ENCODE data around the gene DDX43.
A peak's percentile ranks its signal among the peaks of the same experiment; 100 is the strongest.
"Not testable (repeated sequence)": the region's sequence is repeated elsewhere in the genome, so short reads cannot be mapped to it uniquely, and the experiment has no call there.

DDX43 gene

DNA sequence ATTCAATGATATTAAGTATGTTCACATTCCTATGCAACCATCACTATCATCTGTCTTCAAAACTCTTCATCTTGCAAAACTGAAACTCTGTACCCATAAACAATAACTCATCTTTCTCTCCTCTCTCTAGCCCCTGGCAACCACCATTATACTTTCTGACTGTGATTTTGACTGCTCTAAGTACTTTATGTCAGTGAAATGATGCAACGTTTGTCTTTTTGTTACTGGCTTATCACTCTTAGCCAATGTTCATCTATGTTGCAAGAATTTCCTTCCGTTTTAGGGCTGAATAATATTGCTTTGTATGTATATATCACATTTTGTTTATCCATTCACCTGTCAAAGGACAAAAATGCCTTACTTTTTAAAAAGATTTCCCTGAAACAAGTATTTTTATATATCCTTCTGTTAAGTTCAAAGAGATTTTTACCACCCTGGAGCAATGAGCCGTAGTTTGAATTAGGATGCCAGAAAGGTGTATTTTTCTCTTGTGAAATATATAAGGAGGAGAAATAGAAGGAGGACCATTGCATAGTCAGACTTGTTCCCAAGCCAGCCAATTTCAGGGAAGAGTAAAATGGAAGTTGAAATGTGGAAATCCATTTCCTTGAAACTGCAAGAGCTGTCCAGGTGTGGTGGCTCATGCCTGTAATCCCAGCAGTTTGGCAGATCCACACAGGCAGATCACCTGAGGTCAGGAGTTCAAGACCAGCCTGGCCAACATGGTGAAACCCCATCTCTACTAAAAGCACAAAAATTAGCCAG is 61.4 kb downstream of the DDX43 start:
- Histone ChIP-seq H3K27ac (no peak overlapping the region), H3K9me3 (ENCODE audit: severe bottlenecking) (peaks cover 3% of the 10 kb centered on the region), H3K4me3 (ENCODE audit: low read depth, low read length) (no peak overlapping the region), H3K36me3 (no peaks in the 10 kb centered on the region), H3K27me3 (ENCODE audit: insufficient read depth, low read depth, severe bottlenecking) (no peaks in the 10 kb centered on the region)
- DNase-seq, result no peak
- TF ChIP-seq, protein P1, sequence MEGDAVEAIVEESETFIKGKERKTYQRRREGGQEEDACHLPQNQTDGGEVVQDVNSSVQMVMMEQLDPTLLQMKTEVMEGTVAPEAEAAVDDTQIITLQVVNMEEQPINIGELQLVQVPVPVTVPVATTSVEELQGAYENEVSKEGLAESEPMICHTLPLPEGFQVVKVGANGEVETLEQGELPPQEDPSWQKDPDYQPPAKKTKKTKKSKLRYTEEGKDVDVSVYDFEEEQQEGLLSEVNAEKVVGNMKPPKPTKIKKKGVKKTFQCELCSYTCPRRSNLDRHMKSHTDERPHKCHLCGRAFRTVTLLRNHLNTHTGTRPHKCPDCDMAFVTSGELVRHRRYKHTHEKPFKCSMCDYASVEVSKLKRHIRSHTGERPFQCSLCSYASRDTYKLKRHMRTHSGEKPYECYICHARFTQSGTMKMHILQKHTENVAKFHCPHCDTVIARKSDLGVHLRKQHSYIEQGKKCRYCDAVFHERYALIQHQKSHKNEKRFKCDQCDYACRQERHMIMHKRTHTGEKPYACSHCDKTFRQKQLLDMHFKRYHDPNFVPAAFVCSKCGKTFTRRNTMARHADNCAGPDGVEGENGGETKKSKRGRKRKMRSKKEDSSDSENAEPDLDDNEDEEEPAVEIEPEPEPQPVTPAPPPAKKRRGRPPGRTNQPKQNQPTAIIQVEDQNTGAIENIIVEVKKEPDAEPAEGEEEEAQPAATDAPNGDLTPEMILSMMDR (IDR thresholded peaks at IDR 0.05; ENCODE audit: low read depth, low read length), result no peak

DNA sequence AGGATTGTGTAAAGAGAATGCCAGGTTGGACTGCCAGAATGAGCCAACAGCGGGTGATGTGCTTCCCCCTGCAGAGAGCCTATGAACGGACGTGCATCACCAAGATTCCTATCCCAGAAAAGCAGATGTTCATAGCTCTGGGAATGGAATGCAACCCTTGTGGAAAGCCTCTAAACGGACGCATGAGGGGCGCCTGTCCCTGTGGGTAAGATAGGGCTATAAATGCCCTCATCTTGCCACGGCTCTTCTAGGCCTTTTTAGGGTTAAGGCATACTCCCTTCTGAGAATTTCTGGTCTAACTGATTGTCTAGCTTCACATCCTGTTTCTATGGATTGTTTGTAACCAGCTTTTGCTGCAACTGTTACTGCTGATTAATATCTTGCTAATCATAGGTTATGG is 64.8 kb downstream of the DDX43 start:
- not testable (repeated sequence) for H3K9me3 ChIP-seq (ENCODE audit: severe bottlenecking); DNase-seq; H3K27me3 ChIP-seq (ENCODE audit: insufficient read depth, low read depth, severe bottlenecking); H3K4me3 ChIP-seq (ENCODE audit: low read depth, low read length); H3K27ac ChIP-seq
- peaks cover 18% of the 10 kb centered on the region for H3K36me3 ChIP-seq

DNA sequence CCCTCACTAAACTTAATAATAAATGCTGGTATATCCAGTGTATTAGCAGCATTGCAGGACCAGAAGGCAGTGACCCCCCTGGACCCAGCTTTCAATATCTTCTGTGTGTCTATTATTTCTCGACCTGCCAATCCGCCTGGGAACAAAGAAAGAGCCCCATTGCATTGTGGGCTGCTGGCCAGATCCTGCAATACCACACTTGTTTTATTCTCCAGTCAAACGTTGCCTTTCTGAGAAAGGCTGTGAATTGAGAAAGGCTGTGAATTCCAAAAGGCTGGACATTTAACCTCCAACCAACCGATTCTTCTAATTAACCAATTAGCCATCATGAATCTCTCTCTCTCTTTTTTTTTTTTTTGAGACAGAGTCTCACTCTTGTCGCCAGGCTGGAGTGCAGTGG is 65.4 kb downstream of the DDX43 start:
- H3K36me3 ChIP-seq, result peaks cover 18% of the 10 kb centered on the region
- DNase-seq, result no peak
- no peak overlapping the region for H3K27ac ChIP-seq
- TF ChIP-seq, protein P1 (IDR thresholded peaks at IDR 0.05; ENCODE audit: low read depth, low read length), result no peak
- no peaks in the 10 kb centered on the region for H3K27me3 ChIP-seq (ENCODE audit: insufficient read depth, low read depth, severe bottlenecking)
- H3K9me3 ChIP-seq (ENCODE audit: severe bottlenecking), result no peaks in the 10 kb centered on the region
- H3K4me3 ChIP-seq (ENCODE audit: low read depth, low read length), result no peak overlapping the region

DNA sequence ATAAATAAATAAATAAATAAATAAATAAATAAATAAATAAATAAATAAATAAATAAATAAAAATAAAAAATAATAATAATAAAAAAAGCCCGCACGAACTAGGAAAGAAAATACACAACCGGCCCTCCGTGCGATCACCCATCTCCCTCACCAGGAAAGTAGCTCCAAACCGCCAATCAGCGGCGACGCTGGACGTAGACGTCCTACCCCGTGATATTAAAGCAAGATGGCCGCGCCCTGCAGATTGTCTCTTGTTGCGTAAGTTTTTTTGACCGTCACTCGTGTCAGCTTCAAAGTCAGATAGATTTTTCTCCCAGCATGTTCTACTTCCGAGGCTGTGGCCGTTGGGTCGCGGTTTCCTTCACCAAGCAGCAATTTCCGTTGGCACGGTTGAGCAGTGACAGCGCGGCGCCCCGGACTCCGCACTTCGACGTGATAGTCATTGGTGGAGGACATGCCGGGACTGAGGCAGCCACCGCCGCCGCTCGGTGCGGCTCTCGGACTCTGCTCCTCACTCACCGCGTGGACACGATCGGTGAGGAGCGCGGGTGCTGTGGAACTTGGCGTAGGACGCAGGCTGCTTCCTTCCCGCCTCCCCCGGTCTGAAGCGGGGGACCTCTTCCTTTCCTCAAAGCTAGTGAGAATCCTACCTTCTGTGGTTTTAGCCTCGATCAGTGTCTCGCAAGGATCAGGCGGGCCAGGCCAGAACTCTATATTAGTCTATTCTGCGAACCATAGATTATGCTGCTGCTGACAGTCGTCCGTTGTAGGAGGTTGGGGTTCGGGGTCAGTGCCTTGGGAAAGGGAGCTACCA is 67.1 kb downstream of the DDX43 start, which contains the start of gene MTO1:
Gene MTO1 (plus strand): TSS at position 201 of the 814 bp plus-strand sequence. CDS start 118 bp downstream, at position 319.
- Histone ChIP-seq H3K4me3 (ENCODE audit: low read depth, low read length) (peak within 1 kb of the TSS; percentile 92), H3K36me3 (peaks cover 29% of the 10 kb centered on the region), H3K27me3 (ENCODE audit: insufficient read depth, low read depth, severe bottlenecking) (no peaks in the 10 kb centered on the region), H3K9me3 (ENCODE audit: severe bottlenecking) (no peaks in the 10 kb centered on the region), H3K27ac (peak within 1 kb of the TSS; percentile 98)
- DNase-seq, result peak; percentile 85
- TF ChIP-seq, protein P1 (IDR thresholded peaks at IDR 0.05; ENCODE audit: low read depth, low read length), result no peak

Data from WERI-Rb-1 (cell line).